Activated CD4-positive, alpha-beta T cell treated with anti-CD3 and anti-CD28 coated beads, Interleukin-2, amount 10 ng/mL, durations not matched to agents 24 days and 14 days (primary cell): ENCODE measurements around the gene SLC7A8. TPM values are rescaled to one million over a fixed set of nuclear protein-coding genes. Genes with fewer than 3 reads are reported as not detected.

Experiments used
- DNase-seq: peaks from one replicate; pipeline ENCODE4 v3.0.0; 2022
- H3K27ac Mint-ChIP-seq: one replicate; pipeline ENCODE4 v1.8.0; 2022; ENCODE audit warnings: mild to moderate bottlenecking, mixed read lengths
- H3K27me3 Mint-ChIP-seq: one replicate; pipeline ENCODE4 v1.8.0; 2022; ENCODE audit warnings: mixed read lengths
- H3K36me3 Mint-ChIP-seq: one replicate; pipeline ENCODE4 v1.8.0; 2022; ENCODE audit warnings: low read depth, mild to moderate bottlenecking, mixed read lengths
- H3K4me1 Mint-ChIP-seq: one replicate; pipeline ENCODE4 v1.8.0; 2021; ENCODE audit warnings: mixed read lengths
- H3K4me3 Mint-ChIP-seq: one replicate; pipeline ENCODE4 v1.8.0; 2022; ENCODE audit warnings: mild to moderate bottlenecking, moderate library complexity, mixed read lengths
- H3K9me3 Mint-ChIP-seq: one replicate; pipeline ENCODE4 v1.8.0; 2021; ENCODE audit warnings: mixed read lengths
- intact Hi-C: fragments of 100-400 bp; cut with micrococcal nuclease; formaldehyde crosslinking; loops from one replicate; pipeline ENCODE4 v1.15.1; 2023
- total RNA-seq: library from RNA; stranded (reverse); gene quantifications from 2 replicates; pipeline ENCODE4 v1.2.3, GENCODE V29; 2022

Gene SLC7A8
- total RNA-seq, 1 donor from 2014 or later, result not detected

- Mint-ChIP-seq H3K4me3 (no peak overlapping the region), H3K27me3 (peaks cover 19% of the 10 kb centered on the region), H3K27ac (no peak overlapping the region), H3K36me3 (no peaks in the 10 kb centered on the region), H3K9me3 (no peaks in the 10 kb centered on the region), H3K4me1 (peaks cover 4% of the 10 kb centered on the region)
- DNase-seq, result no peak
- intact Hi-C loops, result no loop called here
These were observed 56.7 kb downstream of the SLC7A8 start for GRCh38 chr14:23126548-23127278.

GRCh38 chr14:23125933-23126524, 57.4 kb downstream of the SLC7A8 start:
- Mint-ChIP-seq H3K36me3 (no peaks in the 10 kb centered on the region), H3K4me3 (no peak overlapping the region), H3K9me3 (no peaks in the 10 kb centered on the region), H3K27me3 (peaks cover 16% of the 10 kb centered on the region), H3K4me1 (peaks cover 9% of the 10 kb centered on the region), H3K27ac (no peak overlapping the region)
- intact Hi-C loops, result no loop called here
- DNase-seq, result no peak

- H3K27ac Mint-ChIP-seq, result no peak overlapping the region
- H3K4me1 Mint-ChIP-seq, result peaks cover 19% of the 10 kb centered on the region
- peaks cover 9% of the 10 kb centered on the region for H3K27me3 Mint-ChIP-seq
- intact Hi-C loops, result no loop called here
- H3K4me3 Mint-ChIP-seq, result no peak overlapping the region
- no peaks in the 10 kb centered on the region for H3K36me3 Mint-ChIP-seq
- no peak for DNase-seq
- H3K9me3 Mint-ChIP-seq, result no peaks in the 10 kb centered on the region
These were observed 58.4 kb downstream of the SLC7A8 start for GRCh38 chr14:23125011-23125410.

- peaks cover 25% of the 10 kb centered on the region for H3K4me1 Mint-ChIP-seq
- H3K4me3 Mint-ChIP-seq, result no peak overlapping the region
- H3K27ac Mint-ChIP-seq, result no peak overlapping the region
- no peaks in the 10 kb centered on the region for H3K9me3 Mint-ChIP-seq
- no peaks in the 10 kb centered on the region for H3K36me3 Mint-ChIP-seq
- intact Hi-C loops, result no loop called here
- H3K27me3 Mint-ChIP-seq, result peaks cover 6% of the 10 kb centered on the region
- DNase-seq, result no peak
These were observed 59.0 kb downstream of the SLC7A8 start for GRCh38 chr14:23124337-23124954.

GRCh38 chr14:23123419-23123818, 60.0 kb downstream of the SLC7A8 start:
- intact Hi-C loops, result no loop called here
- no peak for DNase-seq
- Mint-ChIP-seq H3K4me1 (peaks cover 28% of the 10 kb centered on the region), H3K27ac (no peak overlapping the region), H3K9me3 (no peaks in the 10 kb centered on the region), H3K4me3 (no peak overlapping the region), H3K36me3 (no peaks in the 10 kb centered on the region), H3K27me3 (peaks cover 4% of the 10 kb centered on the region)

GRCh38 chr14:23122086-23122485, 61.4 kb downstream of the SLC7A8 start:
- intact Hi-C loops, result no loop called here

GRCh38 chr14:23121361-23121771, 62.1 kb downstream of the SLC7A8 start:
- H3K4me3 Mint-ChIP-seq, result peak overlapping the region; percentile 16
- DNase-seq, result peak; percentile 66
- H3K27me3 Mint-ChIP-seq, result peaks cover 4% of the 10 kb centered on the region
- H3K27ac Mint-ChIP-seq, result peak overlapping the region; percentile 43
- intact Hi-C loops, result loop anchor here (2.0 kb wide), 1 partner anchor 177 kb away; no protein-coding TSS in a partner anchor
- peaks cover 28% of the 10 kb centered on the region for H3K4me1 Mint-ChIP-seq
- H3K36me3 Mint-ChIP-seq, result no peaks in the 10 kb centered on the region
- no peaks in the 10 kb centered on the region for H3K9me3 Mint-ChIP-seq

More at GRCh38 chr14:23122086-23122485, 61.4 kb downstream of the SLC7A8 start:
- Mint-ChIP-seq H3K9me3 (no peaks in the 10 kb centered on the region), H3K27ac (no peak overlapping the region), H3K4me3 (no peak overlapping the region), H3K4me1 (peaks cover 28% of the 10 kb centered on the region), H3K27me3 (peaks cover 4% of the 10 kb centered on the region), H3K36me3 (no peaks in the 10 kb centered on the region)
- no peak for DNase-seq

- H3K27ac Mint-ChIP-seq, result peak overlapping the region; percentile 81
- no peaks in the 10 kb centered on the region for H3K9me3 Mint-ChIP-seq
- H3K4me3 Mint-ChIP-seq, result peak overlapping the region; percentile 16
- peak; percentile 94 for DNase-seq
- peaks cover 4% of the 10 kb centered on the region for H3K27me3 Mint-ChIP-seq
- peaks cover 28% of the 10 kb centered on the region for H3K4me1 Mint-ChIP-seq
- intact Hi-C loops, result loop anchor here (1.0 to 2.0 kb wide), 3 partner anchors 67 to 260 kb away; no protein-coding TSS in a partner anchor
- no peaks in the 10 kb centered on the region for H3K36me3 Mint-ChIP-seq
These were observed 62.8 kb downstream of the SLC7A8 start for GRCh38 chr14:23120541-23121251.

- Mint-ChIP-seq H3K27ac (peak overlapping the region; percentile 81), H3K4me3 (peak overlapping the region; percentile 37), H3K4me1 (peaks cover 33% of the 10 kb centered on the region), H3K36me3 (no peaks in the 10 kb centered on the region), H3K9me3 (no peaks in the 10 kb centered on the region), H3K27me3 (peaks cover 8% of the 10 kb centered on the region)
- intact Hi-C loops, result loop anchor here (1.0 to 2.0 kb wide), 3 partner anchors 68 to 261 kb away; no protein-coding TSS in a partner anchor
- peak; percentile 84 for DNase-seq
These were observed 63.8 kb downstream of the SLC7A8 start for GRCh38 chr14:23119363-23120327.

- no peak for DNase-seq
- peaks cover 9% of the 10 kb centered on the region for H3K27me3 Mint-ChIP-seq
- peak within 1 kb of the TSS; percentile 37 for H3K4me3 Mint-ChIP-seq
- peak within 1 kb of the TSS; percentile 81 for H3K27ac Mint-ChIP-seq
- intact Hi-C loops, result no loop called here
- peaks cover 36% of the 10 kb centered on the region for H3K4me1 Mint-ChIP-seq
- H3K9me3 Mint-ChIP-seq, result no peaks in the 10 kb centered on the region
- no peaks in the 10 kb centered on the region for H3K36me3 Mint-ChIP-seq
These were observed 64.7 kb downstream of the SLC7A8 start, which contains the start of gene CEBPE for GRCh38 chr14:23118506-23119362. CEBPE (minus strand) TSS chr14:23119255; CDS start chr14:23119091, 164 bp downstream.

- no peak for DNase-seq
- Mint-ChIP-seq H3K27ac (no peak overlapping the region), H3K27me3 (peaks cover 5% of the 10 kb centered on the region), H3K4me3 (no peak overlapping the region), H3K36me3 (no peaks in the 10 kb centered on the region), H3K9me3 (no peaks in the 10 kb centered on the region), H3K4me1 (peaks cover 36% of the 10 kb centered on the region)
- intact Hi-C loops, result no loop called here
These were observed 66.0 kb downstream of the SLC7A8 start for GRCh38 chr14:23117371-23118020.

GRCh38 chr14:23115918-23116317, 67.5 kb downstream of the SLC7A8 start:
- intact Hi-C loops, result no loop called here
- Mint-ChIP-seq H3K27me3 (peaks cover 5% of the 10 kb centered on the region), H3K4me1 (peaks cover 30% of the 10 kb centered on the region), H3K4me3 (no peak overlapping the region), H3K9me3 (no peaks in the 10 kb centered on the region), H3K27ac (no peak overlapping the region), H3K36me3 (no peaks in the 10 kb centered on the region)
- no peak for DNase-seq
